CD8-positive, alpha-beta memory T cell (primary cell): Measurements from ENCODE around the gene ABCA2. TPM values are rescaled to one million over a fixed set of nuclear protein-coding genes. Genes with fewer than 3 reads are reported as not detected.

Experiments
- CTCF ChIA-PET: fragments of 350-600 bp; sonication (Branson Sonifier 250); formaldehyde crosslinking; loops from one replicate; lab custom pipeline; 2021; ENCODE audit warnings: antibody characterized with exemption; lab: Charles Lee
- POLR2A ChIA-PET: fragments of 350-600 bp; sonication (Branson Sonifier 250); formaldehyde crosslinking; loops from one replicate; lab custom pipeline; 2021; ENCODE audit warnings: antibody characterized with exemption; lab: Charles Lee
- DNase-seq, 5 donors: peaks; one replicate each; pipeline versions ENCODE4 v3.0.0 to v3.0.0-alpha.2; 2020 to 2022; ENCODE audit warnings: mixed read lengths in 1 of 5
- H3K27ac ChIP-seq: one replicate; pipeline ENCODE4 v1.7.0; 2013; ENCODE audit warnings: low read depth, mild to moderate bottlenecking, low read length, moderate library complexity
- H3K27me3 ChIP-seq: 2 replicates; pipeline ENCODE4 v1.7.0; 2013; ENCODE audit warnings: low read length, mild to moderate bottlenecking; ENCODE audit not compliant: insufficient read depth, poor library complexity, severe bottlenecking
- H3K36me3 ChIP-seq: 2 replicates; pipeline ENCODE4 v1.7.0; 2013; ENCODE audit warnings: mild to moderate bottlenecking, low read length, moderate library complexity; ENCODE audit not compliant: insufficient read depth
- H3K4me1 ChIP-seq: 2 replicates; pipeline ENCODE4 v1.7.0; 2013; ENCODE audit warnings: mild to moderate bottlenecking, low read length, moderate library complexity; ENCODE audit not compliant: insufficient read depth
- H3K4me3 ChIP-seq: 2 replicates; pipeline ENCODE4 v1.7.0; 2013; ENCODE audit warnings: mild to moderate bottlenecking, low read length
- H3K9me3 ChIP-seq: 2 replicates; pipeline ENCODE4 v1.7.0; 2013; ENCODE audit warnings: mild to moderate bottlenecking, low read length
- H3K27ac Mint-ChIP-seq, 8 donors: one replicate each; pipeline ENCODE4 v1.8.0; 2020 to 2021; ENCODE audit warnings: mixed read lengths in 8 of 8, mild to moderate bottlenecking in 6 of 8, inconsistent platforms in 3 of 8, moderate library complexity in 3 of 8
- H3K27me3 Mint-ChIP-seq, 2 donors: one replicate each; pipeline ENCODE4 v1.8.0; 2020 to 2021; ENCODE audit warnings: mixed read lengths in 2 of 2, mild to moderate bottlenecking in 1 of 2, moderate library complexity in 1 of 2
- H3K36me3 Mint-ChIP-seq, 3 donors: one replicate each; pipeline ENCODE4 v1.8.0; 2020 to 2021; ENCODE audit warnings: mixed read lengths in 3 of 3, inconsistent platforms in 1 of 3, mild to moderate bottlenecking in 1 of 3
- H3K4me1 Mint-ChIP-seq, 3 donors: one replicate each; pipeline ENCODE4 v1.8.0; 2020 to 2021; ENCODE audit warnings: mixed read lengths in 3 of 3, inconsistent platforms in 1 of 3, mild to moderate bottlenecking in 1 of 3
- H3K4me3 Mint-ChIP-seq, 7 donors: one replicate each; pipeline ENCODE4 v1.8.0; 2020 to 2021; ENCODE audit warnings: mixed read lengths in 7 of 7, mild to moderate bottlenecking in 6 of 7, moderate library complexity in 4 of 7, inconsistent platforms in 2 of 7
- H3K9me3 Mint-ChIP-seq, 5 donors: one replicate each; pipeline ENCODE4 v1.8.0; 2020 to 2022; ENCODE audit warnings: mixed read lengths in 5 of 5, mild to moderate bottlenecking in 3 of 5, moderate library complexity in 2 of 5, inconsistent platforms in 1 of 5
- polyA plus RNA-seq: library from polyadenylated mRNA; unstranded; fragments of 300-500 nt; fragmentation: Illumina TruSeq; gene quantifications from one replicate; pipeline ENCODE4 v1.2.3, GENCODE V29; 2021
- total RNA-seq, 2 experiments: library from RNA; stranded (reverse); gene quantifications; one replicate each; pipeline ENCODE4 v1.2.3, GENCODE V29; 2021

Gene ABCA2
- total and polyA plus RNA-seq, 3 experiments from 2014 or later, result 15.9 to 20.7 (median 20.2) TPM

DNA sequence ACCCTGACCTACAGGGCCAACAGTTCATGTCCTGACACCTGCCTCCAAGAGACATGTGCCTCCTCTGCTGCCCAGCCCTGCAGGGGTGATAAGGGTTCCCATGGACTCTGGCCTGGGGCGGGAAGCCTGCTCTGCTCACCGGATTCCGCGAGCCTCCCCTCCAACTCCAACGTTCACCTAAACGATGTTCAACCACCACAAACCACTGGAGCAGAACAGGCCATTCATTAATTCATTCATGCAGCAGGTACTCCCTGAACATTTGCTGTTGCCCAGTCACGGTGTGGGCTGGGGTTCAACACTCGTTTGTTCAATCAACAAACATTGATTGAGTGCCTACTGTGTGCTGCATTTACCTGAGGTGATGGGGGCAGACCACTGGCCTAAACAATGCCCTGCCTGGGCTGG, 46.0 kb upstream of the ABCA2 start:
- peak overlapping the region in 1 of 7 donors; percentile 8 for H3K4me3 Mint-ChIP-seq
- no peaks in the 10 kb centered on the region for H3K36me3 ChIP-seq
- no peaks in the 10 kb centered on the region for H3K36me3 Mint-ChIP-seq
- no peaks in the 10 kb centered on the region for H3K27me3 ChIP-seq
- no peak overlapping the region for H3K27ac ChIP-seq
- no peaks in the 10 kb centered on the region for H3K9me3 ChIP-seq
- H3K4me1 Mint-ChIP-seq, result peaks cover 0 to 13% (median 7%) of the 10 kb centered on the region in 3 donors
- no peak for DNase-seq
- peaks cover 21% of the 10 kb centered on the region for H3K4me1 ChIP-seq
- H3K4me3 ChIP-seq, result no peak overlapping the region
- ChIA-PET POLR2A (no interaction called here), CTCF (interaction anchor here (2.8 kb wide), 1 partner anchor 12 kb away, joined by 9 read pairs; the partner anchor contains the start of gene MAN1B1)
- H3K27me3 Mint-ChIP-seq, result no peaks in the 10 kb centered on the region
- no peaks in the 10 kb centered on the region for H3K9me3 Mint-ChIP-seq
- H3K27ac Mint-ChIP-seq, result peak overlapping the region in 2 of 8 donors; percentile 26 to 81

DNA sequence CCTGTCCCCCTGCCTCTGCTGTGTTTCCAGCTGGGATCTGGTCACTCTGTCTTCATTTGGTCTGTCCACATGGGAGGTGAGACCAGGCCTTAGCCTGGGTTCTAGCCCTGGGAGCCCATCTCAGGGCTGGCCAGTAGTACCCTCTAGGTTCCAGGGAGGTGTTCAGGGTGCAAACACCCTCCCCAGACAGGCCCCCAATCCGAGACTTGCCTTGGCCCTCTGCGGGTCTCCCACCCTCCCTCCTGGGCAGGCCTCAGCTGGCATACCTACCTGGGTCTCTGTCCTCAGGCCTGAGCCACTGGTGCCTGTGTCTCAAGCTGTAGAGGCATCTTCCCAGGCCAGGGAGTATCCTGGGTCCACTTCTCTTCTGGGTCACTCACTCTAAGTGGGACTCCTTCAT, 43.2 kb upstream of the ABCA2 start:
- Mint-ChIP-seq H3K9me3 (no peaks in the 10 kb centered on the region), H3K4me1 (peaks cover 6 to 19% (median 12%) of the 10 kb centered on the region in 3 donors), H3K4me3 (peak overlapping the region; percentile 66 to 88 (median 76)), H3K27ac (peak overlapping the region in 4 of 8 donors; percentile 28 to 89 (median 75)), H3K36me3 (no peaks in the 10 kb centered on the region), H3K27me3 (peaks cover 3 to 4% of the 10 kb centered on the region in 2 donors)
- peaks cover 14% of the 10 kb centered on the region for H3K4me1 ChIP-seq
- ChIA-PET POLR2A (interaction anchor here (1.1 to 3.1 kb wide), 3 partner anchors 15 to 170 kb away, joined by 3 to 29 read pairs (median 4); partner anchors contain the start of genes MAN1B1 and TUBB4B), CTCF (interaction anchor here (1.0 to 2.8 kb wide), 8 partner anchors 13 to 156 kb away, joined by 3 to 15 read pairs (median 6); partner anchors contain the start of genes MAN1B1 and RNF224)
- no peaks in the 10 kb centered on the region for H3K36me3 ChIP-seq
- no peak for DNase-seq
- peak overlapping the region; percentile 65 for H3K27ac ChIP-seq
- no peaks in the 10 kb centered on the region for H3K9me3 ChIP-seq
- H3K4me3 ChIP-seq, result peak overlapping the region; percentile 39
- H3K27me3 ChIP-seq, result no peaks in the 10 kb centered on the region

DNA sequence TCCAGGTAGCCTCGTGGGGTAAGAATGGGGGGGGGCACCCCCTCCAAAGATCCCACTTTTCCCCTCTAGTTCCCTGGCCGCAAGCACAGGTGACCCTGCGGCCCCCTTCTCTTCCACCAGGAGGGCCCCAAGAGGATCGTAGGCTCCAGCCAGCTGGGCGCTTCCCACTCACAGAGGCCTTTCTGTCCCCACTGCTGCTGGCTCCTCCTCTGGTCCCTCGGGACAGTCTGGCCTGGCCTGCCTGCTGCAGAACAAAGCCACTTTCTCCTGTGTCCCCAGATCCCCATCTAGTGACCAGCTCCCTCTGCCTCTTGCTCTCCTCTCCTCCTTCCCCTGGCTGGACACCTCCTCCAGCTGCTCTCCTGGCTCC, 42.9 kb upstream of the ABCA2 start:
- Histone ChIP-seq H3K27ac (peak overlapping the region; percentile 65), H3K27me3 (no peaks in the 10 kb centered on the region), H3K4me3 (peak overlapping the region; percentile 39), H3K4me1 (peaks cover 14% of the 10 kb centered on the region), H3K36me3 (no peaks in the 10 kb centered on the region), H3K9me3 (no peaks in the 10 kb centered on the region)
- POLR2A ChIA-PET, result interaction anchor here (0.6 to 3.1 kb wide), 5 partner anchors 15 to 221 kb away, joined by 3 to 29 read pairs (median 4); partner anchors contain the start of genes MAN1B1 and TUBB4B
- Mint-ChIP-seq H3K27me3 (peaks cover 3 to 4% of the 10 kb centered on the region in 2 donors), H3K27ac (peak overlapping the region in 6 of 8 donors; percentile 43 to 89 (median 75)), H3K4me3 (peak overlapping the region; percentile 66 to 88 (median 77)), H3K36me3 (no peaks in the 10 kb centered on the region), H3K9me3 (no peaks in the 10 kb centered on the region), H3K4me1 (peaks cover 6 to 19% (median 12%) of the 10 kb centered on the region in 3 donors)
- CTCF ChIA-PET, result interaction anchor here (0.7 to 8.6 kb wide), 10 partner anchors 8 to 57 kb away, joined by 3 to 87 read pairs (median 8); partner anchors contain the start of genes MAN1B1 and NPDC1
- no peak for DNase-seq

DNA sequence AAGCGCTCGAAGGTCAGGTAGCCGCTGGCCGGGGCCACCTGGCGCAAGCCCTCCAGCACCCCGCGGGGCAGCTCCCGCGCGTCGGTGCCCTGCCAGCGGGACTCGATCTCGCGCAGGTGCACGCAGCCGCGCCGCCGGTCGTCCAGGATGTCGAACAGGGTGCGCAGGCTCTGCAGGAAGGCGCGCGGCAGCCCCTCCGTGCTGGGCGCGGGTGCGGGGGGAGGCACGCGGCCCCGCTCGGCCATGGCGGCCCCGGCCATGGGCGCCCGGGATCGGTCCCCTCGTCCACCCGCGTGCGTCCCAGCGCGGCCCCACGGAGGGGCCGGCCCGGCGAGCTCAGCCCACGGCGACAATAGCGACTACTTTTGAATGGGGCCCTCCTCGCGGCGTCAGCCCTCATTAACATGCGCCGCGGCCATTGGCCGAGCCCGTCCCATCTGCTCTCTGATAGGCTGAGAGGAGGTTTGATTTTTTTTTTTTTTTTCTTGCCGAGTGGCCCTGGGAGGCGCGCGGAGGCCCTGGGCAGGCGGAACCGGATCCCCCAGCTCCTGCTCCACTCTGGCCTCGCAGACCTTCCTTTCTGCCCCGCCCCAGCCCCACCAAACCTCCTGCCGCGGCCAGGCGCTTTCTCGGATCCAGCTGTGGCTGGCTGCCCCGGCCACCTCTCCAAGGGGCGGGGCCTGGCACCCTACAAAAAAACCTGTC, 42.3 kb upstream of the ABCA2 start, which contains the start of gene SAPCD2:
Gene SAPCD2, minus strand, starts transcription at position 357 of the 705 bp plus-strand sequence. Its CDS starts 97 bp downstream, at position 260.
- ChIA-PET POLR2A (interaction anchor here (0.6 to 3.1 kb wide), 10 partner anchors 16 to 263 kb away, joined by 3 to 29 read pairs (median 4); partner anchors contain the start of genes MAN1B1, RABL6 and TUBB4B), CTCF (interaction anchor here (0.7 to 8.6 kb wide), 13 partner anchors 9 to 282 kb away, joined by 3 to 87 read pairs (median 6); partner anchors contain the start of genes MAN1B1 and NPDC1)
- Mint-ChIP-seq H3K36me3 (no peaks in the 10 kb centered on the region), H3K27me3 (peaks cover 3 to 4% of the 10 kb centered on the region in 2 donors), H3K9me3 (no peaks in the 10 kb centered on the region), H3K4me1 (peaks cover 6 to 19% (median 12%) of the 10 kb centered on the region in 3 donors), H3K27ac (peak within 1 kb of the TSS in 6 of 8 donors; percentile 43 to 89 (median 75)), H3K4me3 (peak within 1 kb of the TSS; percentile 66 to 88 (median 77))
- peak within 1 kb of the TSS; percentile 65 for H3K27ac ChIP-seq
- peak; percentile 80 to 91 (median 85) for DNase-seq
- no peaks in the 10 kb centered on the region for H3K9me3 ChIP-seq
- no peaks in the 10 kb centered on the region for H3K36me3 ChIP-seq
- H3K27me3 ChIP-seq, result no peaks in the 10 kb centered on the region
- H3K4me3 ChIP-seq, result peak within 1 kb of the TSS; percentile 39
- H3K4me1 ChIP-seq, result peaks cover 14% of the 10 kb centered on the region

DNA sequence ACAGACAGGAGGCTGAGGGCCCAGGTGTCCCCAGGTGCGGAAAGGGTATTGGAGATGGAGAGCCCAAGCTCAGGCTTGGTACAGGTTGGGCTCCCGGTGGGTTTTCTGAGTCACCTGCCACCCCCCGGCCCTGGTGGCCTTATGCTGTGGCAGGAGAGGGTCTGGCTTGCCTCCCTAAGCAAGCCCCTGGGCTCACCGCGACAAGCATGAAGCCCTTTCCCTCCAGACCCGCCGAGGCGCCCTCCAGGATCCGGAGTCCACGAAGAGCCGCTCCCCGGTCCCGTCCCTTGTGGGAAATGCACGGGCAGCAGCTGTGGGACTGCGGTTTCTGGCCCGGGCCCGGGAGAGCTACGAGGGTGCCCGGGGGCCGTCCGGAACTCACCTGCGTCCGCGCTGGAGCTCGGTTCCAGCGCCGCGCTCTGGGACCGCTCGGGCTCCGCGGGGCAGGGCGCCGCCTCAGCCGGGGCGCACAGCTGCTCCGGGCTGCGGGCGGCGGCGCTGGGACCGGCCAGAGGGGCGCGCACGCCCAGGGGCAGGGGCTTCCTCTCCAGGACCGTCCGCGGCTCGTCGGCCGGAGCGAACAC, 41.6 kb upstream of the ABCA2 start:
- Histone ChIP-seq H3K4me3 (no peak overlapping the region), H3K27ac (no peak overlapping the region), H3K9me3 (no peaks in the 10 kb centered on the region), H3K27me3 (no peaks in the 10 kb centered on the region), H3K36me3 (no peaks in the 10 kb centered on the region), H3K4me1 (peaks cover 14% of the 10 kb centered on the region)
- Mint-ChIP-seq H3K9me3 (no peaks in the 10 kb centered on the region), H3K4me1 (peaks cover 6 to 19% (median 12%) of the 10 kb centered on the region in 3 donors), H3K27me3 (peaks cover 3 to 4% of the 10 kb centered on the region in 2 donors), H3K36me3 (no peaks in the 10 kb centered on the region), H3K27ac (no peak overlapping the region), H3K4me3 (peak overlapping the region in 3 of 7 donors; percentile 23 to 53 (median 39))
- ChIA-PET POLR2A (interaction anchor here (0.6 to 3.1 kb wide), 8 partner anchors 16 to 262 kb away, joined by 3 to 29 read pairs (median 4); partner anchors contain the start of genes MAN1B1, RABL6 and TUBB4B), CTCF (interaction anchor here (1.1 to 8.6 kb wide), 11 partner anchors 9 to 281 kb away, joined by 3 to 87 read pairs (median 10); partner anchors contain the start of genes MAN1B1 and NPDC1)
- no peak for DNase-seq

DNA sequence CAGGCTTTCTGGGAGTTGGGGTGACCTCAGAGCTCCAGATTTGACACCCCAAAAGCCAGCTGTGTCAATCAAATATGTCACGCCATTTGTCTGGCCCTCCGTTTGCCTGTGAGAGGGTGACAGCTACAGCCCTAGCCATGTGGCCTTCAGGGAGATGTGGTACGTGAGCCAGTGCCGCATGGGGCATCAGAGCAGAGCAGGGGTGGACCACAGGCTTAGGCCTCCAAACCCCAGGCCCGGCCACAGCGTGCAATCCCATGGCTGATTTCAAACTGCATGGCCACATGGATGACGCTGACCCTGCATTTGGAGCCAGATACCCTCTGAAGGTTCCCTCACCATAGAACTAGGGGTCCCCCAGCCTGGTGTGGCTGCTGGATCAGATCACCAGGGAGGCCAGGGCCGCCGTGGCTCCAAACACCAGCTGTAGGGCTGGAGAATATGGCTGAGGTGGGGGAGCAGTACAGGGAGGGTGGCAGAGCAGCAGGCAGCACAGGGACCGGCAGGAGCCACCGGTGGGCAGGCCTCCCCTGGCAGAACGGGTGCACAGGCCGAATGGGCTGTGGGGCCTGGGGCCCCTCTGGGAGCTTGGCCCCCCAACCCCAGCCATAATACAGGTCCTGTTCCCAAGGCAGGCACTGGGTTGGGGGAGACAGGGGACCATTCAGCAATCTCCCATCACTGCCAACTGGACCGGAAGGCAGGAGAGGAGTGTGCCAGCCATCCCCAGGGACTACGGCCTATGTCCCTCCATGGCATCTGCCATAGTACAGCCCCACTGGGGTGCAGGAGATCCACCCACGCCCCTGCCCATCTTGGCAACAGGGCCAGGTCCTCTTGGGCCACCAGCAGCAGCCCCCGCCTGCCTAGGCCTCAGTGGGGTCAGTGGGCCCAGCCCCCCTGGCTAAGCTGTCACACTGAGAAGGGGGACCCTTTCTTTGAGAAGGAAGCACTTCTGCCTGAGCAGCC, 40.8 kb upstream of the ABCA2 start:
- Mint-ChIP-seq H3K36me3 (no peaks in the 10 kb centered on the region), H3K9me3 (no peaks in the 10 kb centered on the region), H3K4me3 (peak overlapping the region in 3 of 7 donors; percentile 23 to 53 (median 39)), H3K27ac (no peak overlapping the region), H3K4me1 (peaks cover 6 to 22% (median 14%) of the 10 kb centered on the region in 3 donors), H3K27me3 (peaks cover 3 to 4% of the 10 kb centered on the region in 2 donors)
- no peak for DNase-seq
- no peaks in the 10 kb centered on the region for H3K36me3 ChIP-seq
- POLR2A ChIA-PET, result interaction anchor here (1.0 to 3.1 kb wide), 2 partner anchors 17 to 18 kb away, joined by 3 to 29 read pairs; partner anchors contain the start of gene MAN1B1
- CTCF ChIA-PET, result interaction anchor here (0.7 to 8.6 kb wide), 19 partner anchors 8 to 291 kb away, joined by 3 to 87 read pairs (median 9); partner anchors contain the start of genes ABCA2, CLIC3, FUT7 and MAN1B1
- no peak overlapping the region for H3K4me3 ChIP-seq
- no peak overlapping the region for H3K27ac ChIP-seq
- H3K9me3 ChIP-seq, result no peaks in the 10 kb centered on the region
- no peaks in the 10 kb centered on the region for H3K27me3 ChIP-seq
- H3K4me1 ChIP-seq, result peaks cover 14% of the 10 kb centered on the region
